Nephron (organoid): Measurements from ENCODE around the gene GMEB2.
"Not testable (repeated sequence)": the region's sequence is repeated elsewhere in the genome, so short reads cannot be mapped to it uniquely, and the experiment has no call there.

Experiments
- H3K27ac Mint-ChIP-seq, 3 experiments: 2 replicates each; pipeline ENCODE4 v1.8.0; 2020; ENCODE audit warnings: mixed read lengths in 3 of 3, mild to moderate bottlenecking in 2 of 3, moderate library complexity in 1 of 3
- H3K27me3 Mint-ChIP-seq: 2 replicates; pipeline ENCODE4 v1.8.0; 2021; ENCODE audit warnings: low read depth, mild to moderate bottlenecking, moderate library complexity, mixed read lengths
- H3K36me3 Mint-ChIP-seq: 2 replicates; pipeline ENCODE4 v1.8.0; 2020; ENCODE audit warnings: low read depth, mixed read lengths
- H3K4me1 Mint-ChIP-seq: 2 replicates; pipeline ENCODE4 v1.8.0; 2020; ENCODE audit warnings: mixed read lengths
- H3K4me3 Mint-ChIP-seq, 3 experiments: 2 replicates each; pipeline ENCODE4 v1.8.0; 2020; ENCODE audit warnings: mild to moderate bottlenecking in 3 of 3, mixed read lengths in 3 of 3, moderate library complexity in 2 of 3
- H3K9me3 Mint-ChIP-seq: 2 replicates; pipeline ENCODE4 v1.8.0; 2020; ENCODE audit warnings: mixed read lengths
- TF ChIP-seq, protein P1 (sequence below), 3 experiments: fragments of 200-600 bp; sonication (generic); IDR thresholded peaks; one replicate each; pipeline ENCODE4 v1.5.0; 2021; ENCODE audit warnings: antibody characterized with exemption in 3 of 3; ENCODE audit not compliant: unreplicated experiment in 3 of 3

GMEB2 gene

DNA sequence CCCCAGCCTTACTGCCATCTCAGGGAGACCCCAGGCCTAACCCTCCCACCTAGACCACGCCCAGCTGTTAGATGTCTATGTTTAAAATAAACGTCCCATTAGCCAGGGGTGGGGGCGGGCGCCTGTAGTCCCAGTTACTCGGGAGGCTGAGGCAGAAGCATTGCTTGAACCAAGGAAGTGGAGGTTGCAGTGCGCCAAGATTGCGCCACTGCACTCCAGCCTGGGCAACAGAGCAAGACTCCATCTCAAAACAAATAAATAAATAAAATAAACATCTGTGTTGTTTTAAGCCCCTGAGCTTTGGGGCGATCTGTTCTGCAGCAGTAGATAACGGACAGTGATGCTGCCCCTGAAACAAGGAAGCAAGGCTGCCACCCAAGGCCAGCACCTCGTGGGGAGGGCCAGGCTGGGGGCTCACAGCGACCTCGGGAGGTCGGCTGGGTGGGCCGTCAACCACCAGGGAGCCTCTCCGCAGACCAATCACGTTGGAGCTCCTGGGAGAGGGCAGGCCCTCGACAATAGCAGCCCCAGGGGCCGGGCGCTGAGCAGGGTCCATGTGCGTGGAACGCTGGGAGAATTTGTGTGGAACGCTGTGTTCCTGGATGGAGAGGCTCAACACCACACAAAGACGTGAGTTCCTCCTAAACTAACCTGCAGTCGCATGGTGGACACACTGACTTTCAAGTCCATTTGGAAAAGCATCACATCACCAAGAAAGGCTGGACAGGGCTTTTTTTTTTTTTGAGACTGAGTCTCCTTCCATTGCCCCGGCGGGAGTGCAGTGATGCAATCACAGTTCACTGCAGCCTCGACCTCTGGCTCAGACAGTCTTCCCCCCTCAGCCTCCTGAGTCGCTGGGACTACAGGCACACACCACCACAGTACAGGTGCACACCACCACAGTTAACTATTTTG is 51.8 kb downstream of the GMEB2 start:
- H3K9me3 Mint-ChIP-seq: no peaks in the 10 kb centered on the region
- peak overlapping the region; percentile 61 to 68 (median 61) for H3K4me3 Mint-ChIP-seq
- peaks cover 9% of the 10 kb centered on the region for H3K27me3 Mint-ChIP-seq
- H3K27ac Mint-ChIP-seq: no peak overlapping the region
- no peaks in the 10 kb centered on the region for H3K36me3 Mint-ChIP-seq
- H3K4me1 Mint-ChIP-seq: peaks cover 4% of the 10 kb centered on the region
- TF ChIP-seq, protein P1, sequence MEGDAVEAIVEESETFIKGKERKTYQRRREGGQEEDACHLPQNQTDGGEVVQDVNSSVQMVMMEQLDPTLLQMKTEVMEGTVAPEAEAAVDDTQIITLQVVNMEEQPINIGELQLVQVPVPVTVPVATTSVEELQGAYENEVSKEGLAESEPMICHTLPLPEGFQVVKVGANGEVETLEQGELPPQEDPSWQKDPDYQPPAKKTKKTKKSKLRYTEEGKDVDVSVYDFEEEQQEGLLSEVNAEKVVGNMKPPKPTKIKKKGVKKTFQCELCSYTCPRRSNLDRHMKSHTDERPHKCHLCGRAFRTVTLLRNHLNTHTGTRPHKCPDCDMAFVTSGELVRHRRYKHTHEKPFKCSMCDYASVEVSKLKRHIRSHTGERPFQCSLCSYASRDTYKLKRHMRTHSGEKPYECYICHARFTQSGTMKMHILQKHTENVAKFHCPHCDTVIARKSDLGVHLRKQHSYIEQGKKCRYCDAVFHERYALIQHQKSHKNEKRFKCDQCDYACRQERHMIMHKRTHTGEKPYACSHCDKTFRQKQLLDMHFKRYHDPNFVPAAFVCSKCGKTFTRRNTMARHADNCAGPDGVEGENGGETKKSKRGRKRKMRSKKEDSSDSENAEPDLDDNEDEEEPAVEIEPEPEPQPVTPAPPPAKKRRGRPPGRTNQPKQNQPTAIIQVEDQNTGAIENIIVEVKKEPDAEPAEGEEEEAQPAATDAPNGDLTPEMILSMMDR (IDR thresholded peaks at IDR 0.05; ENCODE audit: unreplicated experiment in 3 of 3): no peak

DNA sequence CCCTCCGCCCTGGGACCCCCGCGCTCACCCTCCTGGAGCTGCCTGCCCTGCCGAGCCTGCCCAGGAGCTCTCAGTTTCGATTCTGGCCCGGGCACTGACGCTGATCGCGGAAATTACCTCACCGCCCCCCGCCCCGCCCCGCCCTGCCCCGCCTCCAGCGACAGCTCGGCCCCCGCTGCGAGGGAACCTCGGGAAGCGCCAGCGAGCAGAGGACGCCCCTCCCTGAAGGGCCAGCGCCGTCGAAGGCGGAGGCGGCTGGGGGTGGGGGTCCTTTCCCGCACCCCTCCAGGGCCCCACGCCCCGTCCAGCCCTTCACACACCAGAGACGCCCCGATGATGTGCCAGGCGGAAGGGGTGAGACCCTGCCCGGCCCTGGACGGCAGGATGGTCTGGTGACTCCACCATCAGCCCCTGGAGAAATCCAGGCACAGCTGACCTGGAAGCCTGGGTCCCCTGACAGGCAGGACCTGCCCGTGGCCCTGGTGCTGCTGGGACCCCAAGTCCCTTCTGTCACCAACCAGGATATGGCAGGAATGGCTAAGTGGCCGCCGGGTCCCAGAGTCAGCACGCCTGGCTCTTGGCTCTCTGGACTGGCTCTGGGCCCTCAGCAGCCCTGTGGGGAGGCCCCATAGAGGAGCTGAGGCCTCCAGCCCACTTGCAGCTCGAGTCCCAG is 52.6 kb downstream of the GMEB2 start, which contains the start of gene HELZ2:
TSS of gene HELZ2 (minus strand) at position 84 of the 673 bp plus-strand sequence. CDS start 1,854 bp downstream, outside the sequence.
- TF ChIP-seq, protein P1 (IDR thresholded peaks at IDR 0.05; ENCODE audit: unreplicated experiment in 3 of 3): no peak
- peaks cover 9% of the 10 kb centered on the region for H3K27me3 Mint-ChIP-seq
- peak within 1 kb of the TSS; percentile 81 to 87 (median 83) for H3K4me3 Mint-ChIP-seq
- peaks cover 4% of the 10 kb centered on the region for H3K4me1 Mint-ChIP-seq
- H3K27ac Mint-ChIP-seq: no peak within 1 kb of the TSS
- H3K9me3 Mint-ChIP-seq: no peaks in the 10 kb centered on the region
- no peaks in the 10 kb centered on the region for H3K36me3 Mint-ChIP-seq

DNA sequence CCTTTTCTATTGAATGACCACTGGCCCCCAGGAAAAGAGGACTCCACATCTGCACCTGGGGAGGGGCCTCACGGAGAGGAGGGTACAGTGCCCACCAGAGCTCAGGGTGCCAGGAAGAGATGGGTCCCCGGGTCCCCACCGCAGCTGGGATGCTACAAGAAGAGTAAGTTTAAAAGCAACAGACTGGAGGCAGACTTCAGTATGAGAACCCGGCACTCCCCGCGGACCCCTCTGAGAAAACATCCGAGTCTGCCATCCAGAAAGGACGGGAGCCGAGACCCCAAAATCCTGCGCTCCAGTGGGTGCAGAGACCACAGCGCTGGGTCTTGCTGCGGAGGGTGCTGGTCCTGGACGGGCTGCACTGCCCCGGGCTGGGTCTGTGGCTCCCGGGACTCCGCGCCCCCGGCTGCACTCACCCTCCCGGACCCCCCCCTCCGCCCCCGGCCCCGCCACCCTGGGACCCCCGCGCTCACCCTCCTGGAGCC is 53.2 kb downstream of the GMEB2 start:
- Mint-ChIP-seq H3K27me3 (peaks cover 9% of the 10 kb centered on the region), H3K4me1 (peaks cover 4% of the 10 kb centered on the region), H3K36me3 (no peaks in the 10 kb centered on the region), H3K4me3 (peak overlapping the region; percentile 81 to 87 (median 83)), H3K9me3 (no peaks in the 10 kb centered on the region), H3K27ac (no peak overlapping the region)
- TF ChIP-seq, protein P1 (IDR thresholded peaks at IDR 0.05; ENCODE audit: unreplicated experiment in 3 of 3): no peak

DNA sequence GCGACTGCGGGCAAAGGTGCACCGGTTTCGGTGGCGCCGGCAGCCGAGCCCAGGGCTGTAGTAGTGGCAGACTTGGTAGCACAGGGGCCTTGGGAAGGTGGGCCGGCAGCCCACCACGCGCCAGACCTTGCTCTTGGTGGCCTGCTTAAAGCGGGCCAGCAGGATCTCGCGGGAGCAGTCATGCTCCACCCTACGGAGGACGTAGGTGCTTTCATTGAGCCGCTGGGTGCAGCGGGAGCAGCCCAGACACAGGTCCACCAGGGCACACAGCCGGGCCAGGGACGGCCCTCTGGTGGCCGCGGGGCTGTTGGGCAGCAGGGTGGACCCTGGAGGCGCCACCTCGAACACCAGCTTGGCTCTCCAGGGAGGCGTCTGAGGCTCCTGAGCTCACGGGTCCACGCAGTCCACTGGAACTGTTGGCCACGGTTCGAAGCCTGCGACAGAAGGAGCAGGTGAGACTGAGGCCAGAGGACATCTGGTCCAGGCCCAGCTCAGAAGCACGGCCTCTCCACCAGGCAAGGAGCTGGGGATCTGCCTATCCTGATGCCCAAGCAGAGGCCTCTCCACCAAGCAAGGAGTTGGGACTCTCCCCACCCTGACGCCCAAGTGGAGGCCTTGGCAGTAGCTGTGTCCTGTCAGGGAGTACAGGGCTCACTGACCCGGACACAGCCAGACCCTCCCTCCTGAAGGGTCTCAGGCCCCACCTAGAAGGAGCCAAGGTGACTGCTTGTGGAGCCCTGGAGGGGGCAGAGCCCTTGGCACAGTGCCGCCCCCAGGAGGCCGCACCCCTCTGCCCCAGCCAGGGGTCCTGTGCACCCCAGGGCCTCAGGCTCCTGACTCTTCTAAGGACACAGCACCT is 53.9 kb downstream of the GMEB2 start:
- Mint-ChIP-seq H3K27ac (no peak overlapping the region), H3K9me3 (no peaks in the 10 kb centered on the region), H3K36me3 (no peaks in the 10 kb centered on the region), H3K27me3 (peaks cover 9% of the 10 kb centered on the region), H3K4me3 (peak overlapping the region; percentile 81 to 87 (median 83)), H3K4me1 (peaks cover 4% of the 10 kb centered on the region)
- TF ChIP-seq, protein P1 (IDR thresholded peaks at IDR 0.05; ENCODE audit: unreplicated experiment in 3 of 3): no peak

DNA sequence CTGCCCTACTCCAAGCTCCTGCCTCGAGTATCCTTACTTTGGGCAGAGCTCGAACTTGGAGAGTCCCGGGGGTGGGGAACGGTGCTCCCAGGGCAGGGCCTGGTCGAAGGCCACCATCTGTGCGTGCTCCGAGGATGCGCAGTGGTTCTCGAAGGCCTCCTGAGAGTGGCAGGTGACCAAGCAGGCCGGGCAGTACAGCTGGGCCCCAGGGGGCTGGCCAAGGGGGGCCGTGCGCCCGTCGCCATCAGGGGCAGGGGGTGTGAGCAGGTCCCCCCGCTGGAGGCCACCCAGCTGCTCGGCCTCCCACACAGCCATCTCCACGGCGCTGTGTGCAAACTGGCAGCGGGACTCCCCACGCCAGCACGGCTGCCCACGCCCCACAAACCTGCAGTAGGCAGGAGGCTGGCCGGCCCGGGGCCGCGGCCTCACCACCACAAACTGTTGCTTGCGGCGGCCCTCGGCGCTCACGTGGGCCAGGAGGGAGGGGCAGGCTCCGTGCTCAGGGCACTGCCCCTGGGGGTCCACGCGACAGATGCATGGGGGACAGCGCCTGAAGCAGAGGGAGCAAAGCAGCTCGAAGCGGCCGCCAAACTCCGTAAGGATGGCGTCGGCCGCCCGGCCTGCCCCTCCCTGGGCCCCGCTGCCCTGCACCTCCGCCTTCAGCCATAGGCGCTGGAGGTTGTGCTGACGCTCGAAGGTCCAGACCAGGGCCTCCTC is 54.7 kb downstream of the GMEB2 start:
- Mint-ChIP-seq H3K27ac (no peak overlapping the region), H3K4me1 (peaks cover 4% of the 10 kb centered on the region), H3K4me3 (no peak overlapping the region), H3K36me3 (no peaks in the 10 kb centered on the region), H3K9me3 (no peaks in the 10 kb centered on the region), H3K27me3 (peaks cover 5% of the 10 kb centered on the region)
- TF ChIP-seq, protein P1 (IDR thresholded peaks at IDR 0.05; ENCODE audit: unreplicated experiment in 3 of 3): no peak

DNA sequence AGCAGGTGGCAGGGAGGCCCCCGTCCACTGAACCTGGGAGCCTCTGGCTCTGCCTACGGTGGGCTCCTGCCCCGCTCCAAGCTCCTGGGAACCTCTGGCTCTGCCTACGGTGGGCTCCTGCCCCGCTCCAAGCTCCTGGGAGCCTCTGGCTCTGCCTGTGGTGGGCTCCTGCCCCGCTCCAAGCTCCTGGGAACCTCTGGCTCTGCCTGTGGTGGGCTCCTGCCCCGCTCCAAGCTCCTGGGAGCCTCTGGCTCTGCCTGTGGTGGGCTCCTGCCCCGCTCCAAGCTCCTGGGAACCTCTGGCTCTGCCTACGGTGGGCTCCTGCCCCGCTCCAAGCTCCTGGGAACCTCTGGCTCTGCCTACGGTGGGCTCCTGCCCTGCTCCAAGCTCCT is 55.8 kb downstream of the GMEB2 start:
- H3K36me3 Mint-ChIP-seq, H3K4me1 Mint-ChIP-seq, H3K9me3 Mint-ChIP-seq, H3K27ac Mint-ChIP-seq, H3K4me3 Mint-ChIP-seq, H3K27me3 Mint-ChIP-seq: not testable (repeated sequence)
